HG02870 (cell line): ENCODE measurements around the gene RMDN3.

Experiments used
- ATAC-seq: cut with Tn5 transposase; IDR thresholded peaks from one replicate; pipeline ENCODE4 v1.9.1; 2021; ENCODE audit warnings: mild to moderate bottlenecking, moderate library complexity; ENCODE audit not compliant: unreplicated experiment

RMDN3 gene

GRCh38 chr15:40694688-40695468, 60.2 kb downstream of the RMDN3 start, which contains the start of gene RAD51:
Gene RAD51, plus strand, starts transcription at chr15:40695174. Its CDS starts 3,585 bp downstream, at chr15:40698759.
- ATAC-seq, result peak; percentile 79

DNA sequence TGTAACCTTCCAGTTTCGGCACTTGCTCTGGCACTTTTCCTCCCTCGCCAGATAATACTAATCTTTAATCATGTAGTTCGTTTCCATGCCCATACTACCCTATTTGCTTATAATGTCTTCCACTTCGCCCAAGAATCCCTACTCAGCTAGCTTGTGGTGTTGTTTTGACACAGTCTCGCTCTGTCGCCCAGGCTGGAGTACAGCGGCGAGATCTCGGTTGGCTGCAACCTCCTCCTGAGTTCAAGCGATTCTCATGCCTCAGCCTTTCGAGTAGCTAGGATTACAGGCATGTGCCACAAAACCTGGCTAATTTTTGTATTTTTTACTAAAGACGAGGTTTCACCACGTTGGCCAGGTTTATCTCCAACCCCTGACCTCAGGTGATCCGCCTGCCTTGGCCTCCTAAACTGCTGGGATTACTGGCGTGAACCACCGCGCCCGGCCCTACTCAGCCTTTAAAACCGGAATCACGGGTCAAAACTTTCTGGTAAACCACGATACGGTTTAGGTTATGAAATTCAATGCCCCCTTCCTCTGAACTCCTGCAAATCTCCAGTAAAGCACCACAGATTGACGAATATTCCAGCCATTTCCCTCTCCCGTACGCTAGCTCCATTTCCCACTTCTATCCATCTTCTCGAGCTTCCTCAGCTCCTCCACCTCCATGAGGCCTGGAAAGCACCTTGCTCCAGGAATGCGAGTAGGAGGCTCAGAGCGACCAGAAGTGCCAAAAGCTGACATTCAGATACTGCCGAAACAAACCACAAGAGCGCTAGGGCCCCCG, 61.0 kb downstream of the RMDN3 start:
- peak; percentile 7 for ATAC-seq

DNA sequence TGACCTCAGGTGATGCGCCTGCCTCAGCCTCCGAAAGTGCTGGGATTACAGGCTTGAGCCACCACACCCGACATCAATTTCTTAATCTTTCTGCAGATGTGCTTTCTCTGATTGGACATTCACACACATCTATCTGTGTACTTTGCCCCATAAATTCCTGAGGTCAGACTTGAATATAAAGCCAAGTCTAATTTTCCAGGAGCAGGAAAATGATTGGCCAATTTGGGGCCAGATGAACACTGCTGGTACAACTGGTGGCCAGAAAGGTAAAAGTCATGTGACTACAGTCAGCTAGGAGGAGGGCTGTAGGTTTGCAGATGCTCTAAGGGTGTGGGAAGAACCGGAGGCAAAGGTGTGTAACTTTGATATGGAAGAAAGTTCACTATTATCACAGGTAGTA, 63.3 kb downstream of the RMDN3 start:
- ATAC-seq, result no peak

DNA sequence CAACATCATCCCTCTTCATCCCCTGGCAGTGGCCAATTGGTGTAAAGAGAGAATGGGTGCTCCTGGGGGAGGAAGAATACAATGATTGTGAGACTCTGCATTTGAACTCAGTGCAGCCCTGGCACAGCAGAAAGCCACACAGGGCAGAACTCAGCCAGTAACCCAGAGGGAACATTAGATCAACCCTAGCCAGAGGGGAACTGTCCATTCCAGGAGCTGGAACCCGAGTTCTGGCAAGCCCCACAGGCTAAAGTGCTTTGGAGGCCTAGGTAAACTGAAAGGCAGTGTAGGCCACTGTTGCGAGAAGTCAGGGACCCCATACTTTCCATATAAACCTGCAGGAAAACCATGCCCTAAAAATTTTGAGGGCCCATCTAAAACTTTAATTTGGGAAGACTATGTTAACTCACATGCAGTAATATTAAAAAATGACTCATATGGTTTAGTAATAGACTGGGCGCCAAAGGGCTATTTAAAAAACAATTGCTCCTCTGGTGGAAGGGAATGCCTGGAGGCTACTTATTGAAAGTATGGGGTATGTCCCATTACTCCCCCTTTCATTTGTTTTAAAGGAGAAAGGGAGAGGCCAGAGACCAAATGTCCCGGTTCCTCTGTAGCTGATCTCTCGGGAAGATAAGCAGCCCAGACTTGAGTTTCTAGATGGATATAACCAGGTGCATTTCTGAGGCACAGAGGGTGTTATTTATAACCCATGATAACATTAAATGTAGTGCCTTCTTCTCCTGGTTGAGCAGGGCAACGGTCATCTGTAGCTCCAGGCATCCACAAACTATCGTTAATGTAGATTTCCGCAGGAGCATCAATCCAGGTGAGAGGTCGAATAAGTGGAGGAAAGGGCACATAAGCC, 65.9 kb downstream of the RMDN3 start:
- no peak for ATAC-seq
